WTC11 (cell line): ENCODE measurements around the gene MAPK14. TPM values are rescaled to one million over a fixed set of nuclear protein-coding genes. Genes with fewer than 3 reads are reported as not detected.

Source experiments
- ATAC-seq: fragments of 200-7000 bp; cut with Tn5 transposase; 2 replicates; pipeline ENCODE4 v1.10.0; 2021; ENCODE audit warnings: mild to moderate bottlenecking, moderate library complexity
- CTCF ChIA-PET: fragments of 300-600 bp; sonication (Branson Sonifier 250); formaldehyde crosslinking; loops from one replicate; lab custom pipeline; 2021; ENCODE audit warnings: antibody characterized with exemption; lab: Charles Lee
- POLR2A ChIA-PET: fragments of 350-600 bp; sonication (Branson Sonifier 250); formaldehyde crosslinking; loops from one replicate; lab custom pipeline; 2021; ENCODE audit warnings: antibody characterized with exemption; lab: Charles Lee
- DNase-seq: peaks from one replicate; pipeline ENCODE4 v3.0.0; 2021; ENCODE audit warnings: low spot score
- H3K27ac Mint-ChIP-seq: 2 replicates; pipeline ENCODE4 v1.8.0; 2021; ENCODE audit warnings: mixed read lengths
- H3K27me3 Mint-ChIP-seq: 2 replicates; pipeline ENCODE4 v1.8.0; 2021; ENCODE audit warnings: low read depth, mild to moderate bottlenecking, moderate library complexity, mixed read lengths
- H3K36me3 Mint-ChIP-seq: 2 replicates; pipeline ENCODE4 v1.8.0; 2021; ENCODE audit warnings: mixed read lengths
- H3K4me1 Mint-ChIP-seq: 2 replicates; pipeline ENCODE4 v1.8.0; 2022; ENCODE audit warnings: mixed read lengths
- H3K4me3 Mint-ChIP-seq: 2 replicates; pipeline ENCODE4 v1.8.0; 2021; ENCODE audit warnings: mild to moderate bottlenecking, moderate library complexity, mixed read lengths
- H3K9me3 Mint-ChIP-seq: 2 replicates; pipeline ENCODE4 v1.8.0; 2021; ENCODE audit warnings: mixed read lengths
- CBFB ChIP-seq: sonication (generic); formaldehyde crosslinking; IDR thresholded peaks from 2 replicates; pipeline ENCODE4 v1.8.1; 2022; ENCODE audit warnings: mild to moderate bottlenecking, low read depth, missing genetic modification reagents
- ELF4 ChIP-seq: sonication (generic); formaldehyde crosslinking; IDR thresholded peaks from 2 replicates; pipeline ENCODE4 v1.8.1; 2022; ENCODE audit warnings: low read depth, mild to moderate bottlenecking, moderate library complexity, missing genetic modification reagents
- GABPB1 ChIP-seq: sonication (generic); formaldehyde crosslinking; IDR thresholded peaks from 2 replicates; pipeline ENCODE4 v1.8.1; 2023; ENCODE audit warnings: mild to moderate bottlenecking, missing genetic modification reagents
- GTF2I ChIP-seq: fragments of 250-450 bp; sonication (Bioruptor Pico); conservative IDR thresholded peaks from 2 replicates; pipeline ENCODE4 v1.4.0; 2021; ENCODE audit warnings: mild to moderate bottlenecking
- MXD4 ChIP-seq: fragments of 250-450 bp; sonication (Bioruptor Pico); IDR thresholded peaks from 2 replicates; pipeline ENCODE4 v1.8.0; 2021; ENCODE audit warnings: mild to moderate bottlenecking, moderate library complexity, borderline replicate concordance
- NFYB ChIP-seq: sonication (generic); formaldehyde crosslinking; conservative IDR thresholded peaks from 2 replicates; pipeline ENCODE4 v1.8.0; 2022; ENCODE audit warnings: low read depth, missing genetic modification reagents
- OVOL2 ChIP-seq: fragments of 250-450 bp; sonication (Bioruptor Pico); IDR thresholded peaks from 2 replicates; pipeline ENCODE4 v1.9.0; 2021; ENCODE audit warnings: mild to moderate bottlenecking, borderline replicate concordance
- RELA ChIP-seq: sonication (generic); formaldehyde crosslinking; IDR thresholded peaks from 2 replicates; pipeline ENCODE4 v1.8.1; 2022; ENCODE audit warnings: missing genetic modification reagents, mild to moderate bottlenecking, borderline replicate concordance
- SOX15 ChIP-seq: fragments of 250-450 bp; sonication (Bioruptor Pico); IDR thresholded peaks from 2 replicates; pipeline ENCODE4 v1.9.0; 2021; ENCODE audit warnings: mild to moderate bottlenecking
- SP1 ChIP-seq: sonication (generic); formaldehyde crosslinking; conservative IDR thresholded peaks from 2 replicates; pipeline ENCODE4 v1.8.1; 2022; ENCODE audit warnings: missing genetic modification reagents
- ZBTB21 ChIP-seq: sonication (generic); formaldehyde crosslinking; IDR thresholded peaks from 2 replicates; pipeline ENCODE4 v1.8.1; 2023; ENCODE audit warnings: mild to moderate bottlenecking, missing genetic modification reagents, borderline replicate concordance
- ZNF138 ChIP-seq: sonication (generic); formaldehyde crosslinking; conservative IDR thresholded peaks from 2 replicates; pipeline ENCODE4 v1.8.1; 2022; ENCODE audit warnings: mild to moderate bottlenecking, moderate library complexity, missing genetic modification reagents
- ZNF232 ChIP-seq: sonication (generic); formaldehyde crosslinking; IDR thresholded peaks from 2 replicates; pipeline ENCODE4 v1.8.0; 2022; ENCODE audit warnings: mild to moderate bottlenecking, missing genetic modification reagents
- total RNA-seq: library from RNA; stranded (reverse); gene quantifications from 3 replicates; pipeline ENCODE4 v1.2.3, GENCODE V29; 2021
- TF ChIP-seq, protein P1 (sequence below): sonication (generic); formaldehyde crosslinking; IDR thresholded peaks from 2 replicates; pipeline ENCODE4 v1.8.1; 2023; ENCODE audit warnings: mild to moderate bottlenecking, moderate library complexity, missing genetic modification reagents
- TF ChIP-seq, protein P2 (sequence below): sonication (generic); formaldehyde crosslinking; IDR thresholded peaks from 2 replicates; pipeline ENCODE4 v1.8.0; 2022; ENCODE audit warnings: missing genetic modification reagents
- TF ChIP-seq, protein P3 (sequence below): sonication (generic); formaldehyde crosslinking; IDR thresholded peaks from 2 replicates; pipeline ENCODE4 v1.8.1; 2022; ENCODE audit warnings: mild to moderate bottlenecking, moderate library complexity, missing genetic modification reagents
- TF ChIP-seq, protein P4 (sequence below): sonication (generic); formaldehyde crosslinking; conservative IDR thresholded peaks from 2 replicates; pipeline ENCODE4 v1.8.1; 2022; ENCODE audit warnings: mild to moderate bottlenecking, missing genetic modification reagents
- TF ChIP-seq, protein P5 (sequence below): fragments of 250-450 bp; sonication (Bioruptor Pico); IDR thresholded peaks from 2 replicates; pipeline ENCODE4 v1.8.0; 2021; ENCODE audit warnings: mild to moderate bottlenecking
- TF ChIP-seq, protein P6 (sequence below): sonication (generic); formaldehyde crosslinking; IDR thresholded peaks from 2 replicates; pipeline ENCODE4 v1.8.0; 2023; ENCODE audit warnings: mild to moderate bottlenecking, missing genetic modification reagents
- TF ChIP-seq, protein P7 (sequence below): sonication (generic); formaldehyde crosslinking; IDR thresholded peaks from 2 replicates; pipeline ENCODE4 v1.8.0; 2022; ENCODE audit warnings: mild to moderate bottlenecking, missing genetic modification reagents

MAPK14 gene
- total RNA-seq, 1 experiment from 2014 or later = 34.0 TPM

DNA sequence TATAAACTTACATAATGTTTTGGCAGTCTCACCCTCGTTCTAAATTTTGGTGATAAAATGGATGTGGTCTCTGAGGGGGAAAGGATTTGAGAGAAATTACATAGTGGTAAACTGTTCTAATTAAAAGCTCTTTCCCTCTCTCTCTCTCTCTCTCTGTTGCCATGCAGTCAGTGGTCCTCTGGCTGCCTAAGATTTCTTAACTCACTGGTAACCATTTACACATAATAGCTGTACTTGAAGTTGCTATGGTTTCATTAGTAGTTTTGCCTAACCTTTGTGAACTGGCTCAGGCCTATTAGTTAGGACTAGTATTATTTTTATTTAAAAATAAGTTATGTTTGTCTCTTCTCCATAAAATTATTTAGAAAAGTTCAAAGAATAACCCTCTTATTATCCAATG is 42.0 kb downstream of the MAPK14 start:
- Mint-ChIP-seq H3K27me3 (no peaks in the 10 kb centered on the region), H3K4me1 (0 out of 2 replicates have a peak, but pooled peaks cover 6% of the 10 kb centered on the region)

More for the DNA sequence above, 42.0 kb downstream of the MAPK14 start:
- ChIA-PET CTCF (interaction anchor here (1.2 kb wide), 1 partner anchor 517 kb away, joined by 3 read pairs; no protein-coding TSS in a partner anchor), POLR2A (no interaction called here)
- ATAC-seq (no peak), DNase-seq (no peak)
- Mint-ChIP-seq H3K27ac (no peak overlapping the region), H3K9me3 (no peaks in the 10 kb centered on the region), H3K36me3 (no peaks in the 10 kb centered on the region), H3K4me3 (no peak overlapping the region)
- TF ChIP-seq MXD4 = no peak
- TF ChIP-seq GTF2I (CRISPR knock-in tag) = no peak
- no peak for TF ChIP-seq SOX15 (CRISPR knock-in tag)
- TF ChIP-seq NFYB (CRISPR knock-in tag) = no peak
- TF ChIP-seq RELA (CRISPR knock-in tag) = no peak
- TF ChIP-seq GABPB1 (CRISPR knock-in tag) = no peak
- TF ChIP-seq, protein P1, sequence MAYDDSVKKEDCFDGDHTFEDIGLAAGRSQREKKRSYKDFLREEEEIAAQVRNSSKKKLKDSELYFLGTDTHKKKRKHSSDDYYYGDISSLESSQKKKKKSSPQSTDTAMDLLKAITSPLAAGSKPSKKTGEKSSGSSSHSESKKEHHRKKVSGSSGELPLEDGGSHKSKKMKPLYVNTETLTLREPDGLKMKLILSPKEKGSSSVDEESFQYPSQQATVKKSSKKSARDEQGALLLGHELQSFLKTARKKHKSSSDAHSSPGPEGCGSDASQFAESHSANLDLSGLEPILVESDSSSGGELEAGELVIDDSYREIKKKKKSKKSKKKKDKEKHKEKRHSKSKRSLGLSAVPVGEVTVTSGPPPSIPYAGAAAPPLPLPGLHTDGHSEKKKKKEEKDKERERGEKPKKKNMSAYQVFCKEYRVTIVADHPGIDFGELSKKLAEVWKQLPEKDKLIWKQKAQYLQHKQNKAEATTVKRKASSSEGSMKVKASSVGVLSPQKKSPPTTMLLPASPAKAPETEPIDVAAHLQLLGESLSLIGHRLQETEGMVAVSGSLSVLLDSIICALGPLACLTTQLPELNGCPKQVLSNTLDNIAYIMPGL = no peak
- no peak for TF ChIP-seq ZBTB21 (CRISPR knock-in tag)
- TF ChIP-seq, protein P2, sequence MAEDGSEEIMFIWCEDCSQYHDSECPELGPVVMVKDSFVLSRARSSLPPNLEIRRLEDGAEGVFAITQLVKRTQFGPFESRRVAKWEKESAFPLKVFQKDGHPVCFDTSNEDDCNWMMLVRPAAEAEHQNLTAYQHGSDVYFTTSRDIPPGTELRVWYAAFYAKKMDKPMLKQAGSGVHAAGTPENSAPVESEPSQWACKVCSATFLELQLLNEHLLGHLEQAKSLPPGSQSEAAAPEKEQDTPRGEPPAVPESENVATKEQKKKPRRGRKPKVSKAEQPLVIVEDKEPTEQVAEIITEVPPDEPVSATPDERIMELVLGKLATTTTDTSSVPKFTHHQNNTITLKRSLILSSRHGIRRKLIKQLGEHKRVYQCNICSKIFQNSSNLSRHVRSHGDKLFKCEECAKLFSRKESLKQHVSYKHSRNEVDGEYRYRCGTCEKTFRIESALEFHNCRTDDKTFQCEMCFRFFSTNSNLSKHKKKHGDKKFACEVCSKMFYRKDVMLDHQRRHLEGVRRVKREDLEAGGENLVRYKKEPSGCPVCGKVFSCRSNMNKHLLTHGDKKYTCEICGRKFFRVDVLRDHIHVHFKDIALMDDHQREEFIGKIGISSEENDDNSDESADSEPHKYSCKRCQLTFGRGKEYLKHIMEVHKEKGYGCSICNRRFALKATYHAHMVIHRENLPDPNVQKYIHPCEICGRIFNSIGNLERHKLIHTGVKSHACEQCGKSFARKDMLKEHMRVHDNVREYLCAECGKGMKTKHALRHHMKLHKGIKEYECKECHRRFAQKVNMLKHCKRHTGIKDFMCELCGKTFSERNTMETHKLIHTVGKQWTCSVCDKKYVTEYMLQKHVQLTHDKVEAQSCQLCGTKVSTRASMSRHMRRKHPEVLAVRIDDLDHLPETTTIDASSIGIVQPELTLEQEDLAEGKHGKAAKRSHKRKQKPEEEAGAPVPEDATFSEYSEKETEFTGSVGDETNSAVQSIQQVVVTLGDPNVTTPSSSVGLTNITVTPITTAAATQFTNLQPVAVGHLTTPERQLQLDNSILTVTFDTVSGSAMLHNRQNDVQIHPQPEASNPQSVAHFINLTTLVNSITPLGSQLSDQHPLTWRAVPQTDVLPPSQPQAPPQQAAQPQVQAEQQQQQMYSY (CRISPR knock-in tag) = no peak
- no peak for TF ChIP-seq ZNF232 (CRISPR knock-in tag)
- TF ChIP-seq, protein P3, sequence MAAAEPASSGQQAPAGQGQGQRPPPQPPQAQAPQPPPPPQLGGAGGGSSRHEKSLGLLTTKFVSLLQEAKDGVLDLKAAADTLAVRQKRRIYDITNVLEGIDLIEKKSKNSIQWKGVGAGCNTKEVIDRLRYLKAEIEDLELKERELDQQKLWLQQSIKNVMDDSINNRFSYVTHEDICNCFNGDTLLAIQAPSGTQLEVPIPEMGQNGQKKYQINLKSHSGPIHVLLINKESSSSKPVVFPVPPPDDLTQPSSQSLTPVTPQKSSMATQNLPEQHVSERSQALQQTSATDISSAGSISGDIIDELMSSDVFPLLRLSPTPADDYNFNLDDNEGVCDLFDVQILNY (CRISPR knock-in tag) = no peak
- TF ChIP-seq ZNF138 (CRISPR knock-in tag) = no peak
- no peak for TF ChIP-seq CBFB (CRISPR knock-in tag)
- TF ChIP-seq, protein P4, sequence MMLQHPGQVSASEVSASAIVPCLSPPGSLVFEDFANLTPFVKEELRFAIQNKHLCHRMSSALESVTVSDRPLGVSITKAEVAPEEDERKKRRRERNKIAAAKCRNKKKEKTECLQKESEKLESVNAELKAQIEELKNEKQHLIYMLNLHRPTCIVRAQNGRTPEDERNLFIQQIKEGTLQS (CRISPR knock-in tag) = no peak
- no peak for TF ChIP-seq ELF4 (CRISPR knock-in tag)
- TF ChIP-seq, protein P5, sequence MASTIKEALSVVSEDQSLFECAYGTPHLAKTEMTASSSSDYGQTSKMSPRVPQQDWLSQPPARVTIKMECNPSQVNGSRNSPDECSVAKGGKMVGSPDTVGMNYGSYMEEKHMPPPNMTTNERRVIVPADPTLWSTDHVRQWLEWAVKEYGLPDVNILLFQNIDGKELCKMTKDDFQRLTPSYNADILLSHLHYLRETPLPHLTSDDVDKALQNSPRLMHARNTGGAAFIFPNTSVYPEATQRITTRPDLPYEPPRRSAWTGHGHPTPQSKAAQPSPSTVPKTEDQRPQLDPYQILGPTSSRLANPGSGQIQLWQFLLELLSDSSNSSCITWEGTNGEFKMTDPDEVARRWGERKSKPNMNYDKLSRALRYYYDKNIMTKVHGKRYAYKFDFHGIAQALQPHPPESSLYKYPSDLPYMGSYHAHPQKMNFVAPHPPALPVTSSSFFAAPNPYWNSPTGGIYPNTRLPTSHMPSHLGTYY = no peak
- TF ChIP-seq SP1 (CRISPR knock-in tag) = no peak
- TF ChIP-seq, protein P6, sequence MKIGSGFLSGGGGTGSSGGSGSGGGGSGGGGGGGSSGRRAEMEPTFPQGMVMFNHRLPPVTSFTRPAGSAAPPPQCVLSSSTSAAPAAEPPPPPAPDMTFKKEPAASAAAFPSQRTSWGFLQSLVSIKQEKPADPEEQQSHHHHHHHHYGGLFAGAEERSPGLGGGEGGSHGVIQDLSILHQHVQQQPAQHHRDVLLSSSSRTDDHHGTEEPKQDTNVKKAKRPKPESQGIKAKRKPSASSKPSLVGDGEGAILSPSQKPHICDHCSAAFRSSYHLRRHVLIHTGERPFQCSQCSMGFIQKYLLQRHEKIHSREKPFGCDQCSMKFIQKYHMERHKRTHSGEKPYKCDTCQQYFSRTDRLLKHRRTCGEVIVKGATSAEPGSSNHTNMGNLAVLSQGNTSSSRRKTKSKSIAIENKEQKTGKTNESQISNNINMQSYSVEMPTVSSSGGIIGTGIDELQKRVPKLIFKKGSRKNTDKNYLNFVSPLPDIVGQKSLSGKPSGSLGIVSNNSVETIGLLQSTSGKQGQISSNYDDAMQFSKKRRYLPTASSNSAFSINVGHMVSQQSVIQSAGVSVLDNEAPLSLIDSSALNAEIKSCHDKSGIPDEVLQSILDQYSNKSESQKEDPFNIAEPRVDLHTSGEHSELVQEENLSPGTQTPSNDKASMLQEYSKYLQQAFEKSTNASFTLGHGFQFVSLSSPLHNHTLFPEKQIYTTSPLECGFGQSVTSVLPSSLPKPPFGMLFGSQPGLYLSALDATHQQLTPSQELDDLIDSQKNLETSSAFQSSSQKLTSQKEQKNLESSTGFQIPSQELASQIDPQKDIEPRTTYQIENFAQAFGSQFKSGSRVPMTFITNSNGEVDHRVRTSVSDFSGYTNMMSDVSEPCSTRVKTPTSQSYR = no peak
- no peak for TF ChIP-seq OVOL2 (CRISPR knock-in tag)
- TF ChIP-seq, protein P7, sequence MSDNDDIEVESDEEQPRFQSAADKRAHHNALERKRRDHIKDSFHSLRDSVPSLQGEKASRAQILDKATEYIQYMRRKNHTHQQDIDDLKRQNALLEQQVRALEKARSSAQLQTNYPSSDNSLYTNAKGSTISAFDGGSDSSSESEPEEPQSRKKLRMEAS (CRISPR knock-in tag) = no peak
